HG03520 (cell line): ENCODE measurements around the gene TESK1.
A peak's percentile ranks its signal among the peaks of the same experiment; 100 is the strongest.

Source experiments
- ATAC-seq: cut with Tn5 transposase; IDR thresholded peaks from one replicate; pipeline ENCODE4 v1.9.1; 2021; ENCODE audit warnings: mild to moderate bottlenecking, moderate library complexity; ENCODE audit not compliant: unreplicated experiment

The TESK1 gene

DNA sequence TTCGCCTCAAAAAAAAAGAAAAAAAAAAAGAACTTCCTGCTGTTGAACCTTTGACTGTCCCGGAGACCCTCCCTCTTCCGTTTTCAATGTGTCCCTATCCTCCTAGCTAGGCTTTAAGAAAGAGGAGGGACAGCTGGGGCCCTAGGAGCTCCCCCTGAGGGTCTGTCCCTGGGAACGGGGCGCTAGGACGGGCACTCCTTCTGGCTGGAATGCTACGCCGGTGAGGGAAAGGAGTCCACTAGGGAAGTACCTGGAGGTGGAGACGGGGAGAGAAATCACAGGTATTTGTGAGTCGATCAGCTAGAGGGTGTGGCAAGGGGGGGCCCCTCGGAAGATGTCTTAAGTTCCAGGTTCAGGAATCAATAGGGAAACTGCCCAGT lies 41.1 kb downstream of the TESK1 start:
- ATAC-seq: no peak

DNA sequence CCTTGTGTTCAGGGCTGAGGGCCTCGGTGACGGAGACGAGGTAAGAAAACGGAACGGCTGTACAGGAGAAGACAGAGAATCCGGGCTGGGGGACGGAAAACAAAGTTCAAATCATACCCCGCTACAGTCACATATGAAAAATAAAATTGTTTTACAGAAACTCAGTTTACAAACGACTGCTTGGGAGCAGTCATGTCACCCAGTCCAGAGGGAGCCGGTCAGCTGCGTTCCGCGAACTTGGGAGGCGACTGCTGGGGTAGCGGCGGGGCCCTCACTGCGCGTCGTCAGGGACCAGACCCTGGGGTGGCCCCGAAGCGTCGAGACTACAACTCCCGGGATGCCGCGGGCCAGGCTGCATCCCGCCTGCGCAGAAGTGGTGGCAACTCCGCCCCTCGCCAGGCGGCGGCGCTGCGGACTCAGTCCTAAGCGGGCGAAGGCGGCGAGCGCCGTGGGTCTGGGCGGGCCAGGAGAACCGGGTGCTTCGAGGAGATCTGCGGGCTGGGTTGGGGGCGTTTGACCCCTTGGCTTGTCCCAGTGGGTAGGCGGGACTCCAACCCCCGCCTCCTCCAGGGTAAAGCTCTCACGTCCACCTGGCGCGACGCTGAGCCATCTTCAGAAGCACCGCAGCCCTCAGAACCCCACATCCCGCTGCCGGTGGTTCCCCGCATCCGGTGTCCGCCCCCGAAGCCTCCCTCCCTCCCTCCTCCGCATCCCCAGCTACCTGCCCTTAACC lies 41.6 kb downstream of the TESK1 start:
- ATAC-seq: peak; percentile 91

GRCh38 chr9:35649431-35650340 lies 44.6 kb downstream of the TESK1 start:
- no peak for ATAC-seq

GRCh38 chr9:35650341-35651158 lies 45.5 kb downstream of the TESK1 start, which contains the start of gene SIT1:
TSS of gene SIT1 (minus strand) at chr9:35650931. CDS start at chr9:35650853, 78 bp downstream.
- no peak for ATAC-seq

DNA sequence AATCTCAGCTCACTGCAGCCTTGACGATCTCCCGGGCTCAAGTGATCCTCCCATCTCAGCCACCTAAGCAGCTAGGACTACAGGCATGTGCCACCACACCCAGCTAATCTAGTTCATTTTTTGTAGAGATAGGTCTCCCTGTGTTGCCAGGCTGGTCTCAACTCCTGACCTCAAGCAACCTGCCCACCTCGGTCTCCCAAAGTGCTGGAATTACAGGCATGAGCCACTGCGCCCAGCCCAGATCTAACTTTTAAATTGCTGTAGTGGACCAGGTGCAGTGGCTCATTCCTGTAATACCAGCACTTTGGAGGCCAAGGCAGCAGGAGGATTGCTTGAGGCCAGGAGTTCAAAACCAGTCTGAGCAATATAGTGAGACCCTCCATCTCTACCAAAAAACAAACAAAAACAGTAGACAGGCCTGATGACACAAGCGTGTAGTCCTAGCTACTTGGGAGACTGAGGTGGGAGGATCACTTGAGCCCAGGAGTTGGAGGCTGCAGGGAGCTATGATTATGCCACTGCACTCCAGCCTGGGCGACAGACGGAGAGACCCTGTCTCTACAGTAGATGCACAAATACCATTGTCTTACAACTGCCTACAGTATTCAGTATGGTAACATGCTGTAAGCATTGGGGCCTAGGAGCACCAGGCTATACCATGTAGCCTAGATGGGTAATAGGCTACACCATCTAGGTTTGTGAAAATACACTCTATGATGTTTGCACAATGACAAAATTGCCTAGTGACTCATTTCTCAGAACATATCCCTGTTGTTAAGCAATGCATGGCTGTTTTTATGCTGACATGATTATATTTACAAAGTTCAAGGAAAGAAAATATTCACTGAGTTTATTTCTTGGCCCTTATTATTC lies 47.1 kb downstream of the TESK1 start:
- ATAC-seq: no peak

- no peak for ATAC-seq
Observed at GRCh38 chr9:35652829-35653209, 47.8 kb downstream of the TESK1 start.

DNA sequence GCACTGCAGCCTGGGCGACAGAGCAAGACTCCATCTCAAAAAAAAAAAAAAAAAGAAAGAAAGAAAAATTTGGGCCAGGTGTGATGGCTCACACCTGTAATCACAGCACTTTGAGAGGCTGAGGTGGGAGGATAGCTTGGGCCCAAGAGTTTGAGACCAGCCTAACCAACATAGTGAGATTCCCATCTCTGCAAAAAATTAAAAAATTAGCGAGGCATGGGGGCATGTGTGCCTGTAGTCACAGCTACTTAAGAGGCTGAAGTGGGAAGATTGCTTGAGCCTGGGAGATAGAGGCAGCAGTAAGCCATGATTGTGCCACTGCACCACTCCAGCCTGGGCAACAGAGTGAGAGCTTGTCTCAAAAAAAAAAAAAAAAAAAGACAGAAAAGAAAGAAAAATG lies 48.5 kb downstream of the TESK1 start:
- no peak for ATAC-seq

- no peak for ATAC-seq
Observed at GRCh38 chr9:35656348-35656747, 51.3 kb downstream of the TESK1 start.

GRCh38 chr9:35656831-35657545 lies 51.9 kb downstream of the TESK1 start:
- ATAC-seq: no peak

DNA sequence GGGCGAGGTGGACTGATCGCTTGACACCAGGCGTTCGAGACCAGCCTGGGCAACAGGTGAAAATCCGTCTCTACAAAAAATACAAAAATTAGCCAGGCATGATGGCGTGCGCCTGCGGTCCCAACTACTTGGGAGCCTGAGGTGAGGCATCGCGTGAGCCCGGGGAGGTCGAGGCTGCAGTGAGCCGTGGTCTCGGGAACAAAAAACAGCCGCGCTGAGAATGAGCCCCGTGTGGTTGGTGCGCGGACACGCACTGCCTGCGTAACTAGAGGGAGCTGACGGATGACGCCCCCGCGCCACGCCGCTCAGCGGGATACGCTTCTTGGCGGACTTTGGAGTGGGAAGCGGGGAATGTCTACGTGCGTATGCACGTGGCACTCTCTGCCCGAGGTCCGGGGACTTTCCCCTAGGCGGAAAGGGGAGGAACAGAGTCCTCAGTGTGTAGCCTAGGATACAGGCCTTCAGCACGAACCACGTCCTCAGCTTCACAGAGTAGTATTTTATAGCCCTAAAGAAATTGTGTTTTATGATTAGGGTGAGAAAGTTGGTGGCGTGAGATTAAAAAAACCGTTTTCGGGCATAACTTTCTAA lies 52.6 kb downstream of the TESK1 start, which contains the start of gene RMRP:
TSS of gene RMRP (minus strand) at position 474 of the 591 bp plus-strand sequence.
- ATAC-seq: peak; percentile 84

- ATAC-seq: peak; percentile 54
Observed at GRCh38 chr9:35658137-35658967, 53.3 kb downstream of the TESK1 start, which contains the start of gene CCDC107. TSS of gene CCDC107 (plus strand) at chr9:35658292. CDS start at chr9:35658380, 88 bp downstream.

- no peak for ATAC-seq
Observed at GRCh38 chr9:35658968-35659220, 53.8 kb downstream of the TESK1 start.

DNA sequence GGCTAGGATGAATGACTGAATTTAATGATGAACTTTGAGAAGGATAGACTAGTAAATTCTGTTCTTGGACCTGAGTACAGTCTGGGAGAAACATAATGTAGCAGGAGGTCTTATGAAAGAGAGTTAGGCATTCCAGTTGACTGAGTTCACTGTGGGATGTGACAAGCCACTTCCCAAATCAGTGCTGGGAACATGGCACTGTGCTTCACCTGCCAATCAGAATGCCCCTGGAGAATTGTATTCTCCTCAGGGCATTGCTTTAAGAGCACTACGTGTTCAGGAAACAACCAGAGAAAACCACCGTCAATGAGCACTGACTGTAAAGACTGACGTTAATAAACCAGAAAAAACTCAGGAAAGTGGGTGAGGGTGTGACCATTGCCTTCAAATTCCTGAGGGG lies 54.3 kb downstream of the TESK1 start:
- no peak for ATAC-seq
